ENCODE results near the gene ADCK2.
"Not testable (repeated sequence)": the region's sequence is repeated elsewhere in the genome, so short reads cannot be mapped to it uniquely, and the experiment has no call there.

Gene ADCK2, protein sequence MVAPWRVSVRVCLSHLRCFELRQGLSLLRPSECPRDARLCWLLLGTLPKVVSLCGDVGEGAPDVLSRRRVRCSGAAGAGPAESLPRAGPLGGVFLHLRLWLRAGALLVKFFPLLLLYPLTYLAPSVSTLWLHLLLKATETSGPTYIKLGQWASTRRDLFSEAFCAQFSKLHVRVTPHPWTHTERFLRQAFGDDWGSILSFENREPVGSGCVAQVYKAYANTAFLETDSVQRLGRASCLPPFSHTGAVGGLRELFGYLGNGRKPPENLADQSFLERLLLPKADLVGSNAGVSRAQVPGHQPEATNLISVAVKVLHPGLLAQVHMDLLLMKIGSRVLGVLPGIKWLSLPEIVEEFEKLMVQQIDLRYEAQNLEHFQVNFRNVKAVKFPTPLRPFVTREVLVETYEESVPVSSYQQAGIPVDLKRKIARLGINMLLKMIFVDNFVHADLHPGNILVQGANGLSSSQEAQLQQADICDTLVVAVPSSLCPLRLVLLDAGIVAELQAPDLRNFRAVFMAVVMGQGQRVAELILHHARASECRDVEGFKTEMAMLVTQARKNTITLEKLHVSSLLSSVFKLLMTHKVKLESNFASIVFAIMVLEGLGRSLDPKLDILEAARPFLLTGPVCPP

DNA sequence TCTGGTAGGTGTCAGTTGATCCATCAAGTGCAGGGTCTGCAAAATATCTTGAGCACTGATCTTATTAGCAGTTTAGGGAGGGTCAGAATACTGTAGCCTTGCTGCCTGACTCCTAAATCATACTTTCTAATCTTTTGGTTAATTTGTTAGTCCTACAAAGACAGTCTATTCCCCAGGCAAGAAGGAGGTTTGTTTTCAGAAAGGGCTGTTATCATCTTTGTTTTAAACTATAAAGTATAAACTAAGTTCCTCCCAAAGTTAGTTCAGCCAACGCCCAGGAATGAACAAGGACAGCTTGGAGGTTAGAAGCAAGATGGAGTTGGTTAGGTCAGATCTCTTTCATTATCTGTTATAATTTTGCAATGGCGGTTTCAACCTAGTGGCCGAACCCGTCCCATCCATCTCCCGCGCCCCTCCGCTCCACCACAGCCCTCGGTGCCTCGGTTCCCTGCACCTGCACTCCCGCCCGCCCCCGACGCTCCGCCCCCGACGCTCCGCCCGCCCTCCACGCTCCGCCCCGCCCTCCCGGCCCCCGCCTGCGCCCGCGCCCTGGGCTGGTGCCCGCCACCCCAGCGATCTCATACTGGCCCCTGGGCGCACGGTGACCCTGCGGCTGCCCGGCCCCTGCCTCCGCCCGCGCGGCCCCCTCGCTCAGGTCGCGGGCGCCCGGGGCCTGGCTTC, at the start of gene ADCK2:
TSS of gene ADCK2 (plus strand) at position 564 of the 681 bp plus-strand sequence. CDS start 386 bp downstream, outside the sequence.
- no peak for DNase-seq

DNA sequence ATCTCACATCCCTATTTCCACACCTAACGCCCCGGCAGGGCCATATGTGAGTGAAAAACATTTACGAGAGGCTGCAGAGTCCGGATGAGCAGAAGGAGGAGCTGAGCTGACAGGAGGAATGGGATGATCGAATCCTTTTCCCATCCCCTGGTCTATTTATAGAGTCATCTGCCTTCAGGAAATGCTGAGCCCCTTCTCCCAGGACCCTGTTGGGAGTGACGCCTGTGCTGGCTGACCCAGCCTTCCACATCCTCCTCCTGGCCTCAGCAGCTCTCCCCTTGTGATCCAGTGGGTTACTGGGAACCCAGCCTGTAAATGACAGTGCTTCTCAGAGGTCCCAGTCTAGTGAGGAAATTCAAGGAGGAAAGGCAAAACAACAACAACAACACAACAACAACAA, 48.8 kb upstream of the ADCK2 start:
- DNase-seq, result no peak

DNA sequence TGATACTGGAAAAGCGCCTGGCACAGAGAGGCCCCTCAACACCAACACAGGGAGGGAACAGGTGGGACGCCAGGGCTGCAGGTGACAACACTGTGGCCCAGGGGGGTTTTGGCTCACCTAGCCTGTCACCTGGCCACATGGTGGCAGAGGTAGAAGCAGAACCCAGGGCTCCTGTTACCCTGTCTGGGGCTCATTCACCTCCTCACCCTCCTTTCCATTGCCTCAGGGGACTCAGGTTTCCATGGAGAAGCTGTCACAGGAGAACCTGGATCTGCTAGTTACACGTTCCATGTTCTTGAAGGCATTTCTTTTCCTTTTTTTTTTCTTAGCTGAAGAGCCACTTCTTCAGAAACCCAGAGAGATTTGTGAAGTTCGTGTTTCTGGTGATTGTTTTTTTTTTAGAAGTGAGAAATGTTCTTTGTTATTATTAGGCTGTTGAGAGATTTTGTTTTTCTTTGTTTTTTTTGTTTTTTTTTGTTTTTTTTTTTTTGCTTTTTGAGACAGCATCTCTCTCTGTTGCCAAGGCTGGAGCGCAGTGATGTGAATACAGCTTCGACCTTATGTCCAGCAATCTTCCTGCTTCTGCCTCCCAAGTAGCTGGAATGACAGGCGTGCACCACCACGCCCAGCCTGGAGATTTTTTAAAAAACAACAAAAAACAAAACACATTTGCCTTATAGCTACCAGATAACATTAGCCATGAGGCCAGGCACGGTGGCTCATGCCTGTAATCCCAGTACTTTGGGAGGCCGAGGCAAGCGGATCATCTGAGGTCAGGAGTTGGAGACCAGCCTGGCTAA, 48.2 kb upstream of the ADCK2 start:
- DNase-seq, result no peak

DNA sequence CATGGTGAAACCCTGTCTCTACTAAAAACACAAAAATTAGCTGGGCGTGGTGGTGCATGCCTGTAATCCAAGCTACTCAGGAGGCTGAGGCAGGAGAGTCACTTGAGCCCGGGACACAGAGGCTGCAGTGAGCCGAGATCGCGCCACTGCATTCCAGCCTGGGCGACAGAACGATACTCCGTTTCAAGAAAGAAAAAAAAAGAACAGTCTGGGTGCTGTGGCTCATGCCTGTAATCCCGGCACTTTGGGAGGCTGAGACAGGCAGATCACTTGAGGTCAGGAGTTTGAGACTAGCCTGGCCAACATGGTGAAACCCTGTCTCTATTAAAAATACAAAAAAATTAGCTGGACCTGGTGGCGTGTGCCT, 47.6 kb upstream of the ADCK2 start:
- DNase-seq, result not testable (repeated sequence)

DNA sequence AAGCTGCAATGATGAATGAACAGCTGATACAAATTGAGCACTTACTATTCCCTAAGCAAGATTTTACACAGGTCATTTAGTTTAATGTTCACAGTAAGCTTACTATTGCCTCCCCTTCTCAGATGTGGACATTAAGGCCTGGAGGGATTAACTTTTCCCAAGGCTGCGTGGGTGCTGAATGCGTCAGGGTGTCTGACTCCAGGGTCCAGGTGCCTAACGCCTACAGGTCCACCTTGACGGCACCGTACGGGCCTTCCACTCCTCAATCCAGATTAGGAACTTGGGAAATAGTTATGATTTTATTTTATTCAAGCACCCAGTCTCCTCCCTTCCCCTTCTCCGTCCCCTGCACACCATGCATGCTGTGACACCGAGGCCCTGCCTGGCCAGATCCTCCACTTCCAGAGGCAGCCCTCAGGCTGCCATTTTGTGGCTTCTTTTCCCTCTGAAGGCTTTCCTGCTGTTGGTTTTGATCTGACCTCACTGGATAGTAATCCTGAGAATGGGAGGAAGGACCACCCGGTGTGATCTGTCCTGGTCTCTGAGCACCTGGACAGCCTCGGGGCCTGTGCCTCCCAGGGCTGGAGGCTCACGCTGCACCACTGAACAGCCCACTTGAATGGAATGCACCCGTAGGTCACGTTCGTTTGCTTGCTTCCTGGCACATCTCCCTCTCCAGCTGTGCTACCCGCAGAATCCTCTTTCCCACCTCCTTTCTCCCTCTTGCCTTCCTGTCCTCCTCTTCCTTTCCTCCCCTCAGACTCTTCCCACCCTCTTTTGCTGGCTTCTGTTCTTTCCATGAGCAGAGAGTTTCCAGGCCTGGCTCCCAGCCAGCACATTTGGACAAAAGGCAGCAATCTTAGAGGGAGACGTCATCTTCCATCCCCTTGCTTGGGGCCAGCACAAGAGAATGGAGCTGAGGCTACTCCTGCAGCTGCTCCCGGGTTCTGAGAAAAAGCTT, 46.6 kb upstream of the ADCK2 start:
- no peak for DNase-seq

DNA sequence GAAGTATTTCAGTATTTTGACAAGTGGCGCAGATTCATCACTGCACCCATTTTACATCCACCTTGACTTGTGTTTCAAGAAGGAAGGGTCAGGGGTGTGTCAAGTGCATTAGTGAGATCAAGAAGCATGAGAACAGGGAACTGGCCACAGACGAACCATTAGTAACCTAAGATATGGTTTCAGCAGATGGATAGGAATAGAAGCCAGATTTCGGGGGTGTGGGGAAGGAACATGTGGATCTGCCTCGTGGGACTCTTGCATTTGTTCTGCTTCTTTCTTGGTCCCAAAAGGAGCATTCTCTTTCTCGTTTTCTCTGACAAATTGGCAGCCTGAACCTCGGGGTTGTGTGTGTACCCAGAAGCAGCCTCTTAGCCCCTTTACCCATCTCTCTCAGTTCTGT, 41.7 kb upstream of the ADCK2 start:
- no peak for DNase-seq

DNA sequence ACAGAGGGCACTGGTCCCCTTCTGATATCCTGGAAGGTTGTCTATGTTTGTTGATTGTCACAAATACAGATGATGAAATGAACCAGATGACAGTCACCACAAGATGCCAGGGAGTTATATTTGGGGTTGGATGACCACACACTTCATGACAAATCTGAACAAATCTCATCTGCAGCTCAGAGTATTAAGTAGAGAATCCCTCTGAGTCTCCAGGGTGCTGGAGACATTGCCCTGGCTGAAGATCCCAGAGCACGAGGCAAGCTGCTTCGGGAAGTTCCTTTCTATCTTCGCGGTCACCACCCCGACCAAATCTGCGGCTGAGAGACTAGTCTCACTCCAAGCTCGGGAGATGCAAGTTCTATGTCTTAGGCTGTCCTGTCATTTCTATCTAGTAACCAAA, 41.1 kb upstream of the ADCK2 start:
- DNase-seq, result no peak

DNA sequence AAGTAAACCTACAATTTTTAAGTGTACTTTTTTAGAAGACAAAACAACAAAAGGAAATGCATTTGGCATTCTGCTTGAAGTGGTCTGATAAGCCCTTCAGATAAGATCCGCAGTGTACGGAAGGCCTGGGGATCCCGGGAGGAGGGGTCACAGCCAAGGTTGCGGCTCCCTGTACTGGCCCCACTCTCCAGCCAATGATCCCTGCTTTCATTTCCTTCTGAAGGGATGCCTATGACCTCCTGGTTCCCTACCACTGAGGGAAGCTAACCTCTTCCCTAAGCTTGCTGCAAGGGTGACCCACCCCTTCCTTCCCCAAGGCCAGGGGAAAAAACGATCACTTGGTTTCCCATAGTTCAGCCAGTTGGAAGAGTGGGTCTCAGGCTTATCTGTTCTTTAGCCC, 37.4 kb upstream of the ADCK2 start:
- no peak for DNase-seq

DNA sequence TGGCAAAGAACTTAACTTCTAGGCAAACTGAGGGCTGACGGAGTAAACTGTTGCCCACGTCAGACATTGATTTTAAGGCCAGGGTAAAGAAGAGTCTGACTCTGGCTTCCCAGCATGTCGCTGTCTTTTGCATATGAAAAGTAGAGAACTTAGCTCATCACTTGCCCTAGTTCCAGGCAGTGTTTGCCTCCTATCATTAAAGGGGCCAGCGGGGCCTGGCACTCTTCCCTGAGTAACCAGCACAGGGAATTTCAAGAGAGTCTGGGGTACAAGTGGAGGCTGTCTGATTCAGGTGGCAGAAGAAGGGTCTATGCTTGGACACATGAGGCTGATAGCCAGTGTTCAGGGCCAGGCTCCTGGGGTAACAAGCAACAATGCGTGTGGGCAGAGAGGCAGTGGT, 36.9 kb upstream of the ADCK2 start:
- DNase-seq, result no peak

DNA sequence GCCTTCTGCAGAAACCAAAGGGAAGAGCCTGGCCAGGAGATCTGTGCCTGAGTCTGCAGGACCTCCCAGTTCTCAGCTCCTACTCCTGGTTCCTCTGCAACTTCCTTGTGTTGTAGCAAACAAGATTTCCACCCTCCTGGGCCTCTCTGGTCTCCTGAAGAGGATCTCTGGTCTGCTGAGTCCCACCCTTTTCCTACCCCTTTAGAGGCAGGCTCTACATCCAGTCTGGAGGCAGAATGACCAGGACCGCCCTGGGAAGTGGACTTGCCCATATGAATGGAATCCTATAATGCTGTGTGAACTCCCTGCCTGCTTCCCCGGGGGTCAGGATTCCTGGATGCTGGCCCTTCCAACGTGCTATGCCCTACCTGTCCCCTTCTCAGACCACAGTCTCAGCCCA, 35.3 kb upstream of the ADCK2 start:
- no peak for DNase-seq

DNA sequence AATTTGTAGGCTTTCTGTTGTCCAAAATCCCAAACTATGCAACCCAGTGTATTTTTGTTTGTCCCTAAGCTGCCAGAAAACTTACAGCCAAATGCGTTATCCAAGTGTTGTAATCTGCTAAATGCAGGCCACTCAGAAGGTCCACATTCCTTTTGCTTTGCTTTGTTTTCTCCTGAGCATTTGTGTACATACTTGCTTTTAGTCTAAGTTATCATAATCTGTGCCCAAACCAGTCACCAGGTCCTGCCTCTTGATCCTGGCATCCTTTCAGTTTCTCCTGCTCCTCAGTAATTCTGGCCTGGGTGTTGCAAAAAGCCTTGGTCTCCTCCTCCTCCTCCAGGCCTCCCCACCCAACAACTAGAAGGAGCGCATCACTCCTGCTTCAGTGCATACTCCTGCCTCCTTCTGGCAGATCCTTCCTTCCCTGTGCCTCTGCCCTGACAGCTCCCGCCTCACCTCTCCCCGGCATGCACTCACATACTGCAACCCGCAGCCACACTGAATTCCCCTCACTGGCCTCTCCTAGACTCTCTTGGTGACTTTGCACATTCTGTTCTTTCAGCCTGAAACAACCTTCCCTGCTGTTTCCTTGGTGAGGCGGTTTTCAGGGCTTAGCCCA, 34.5 kb upstream of the ADCK2 start:
- no peak for DNase-seq

DNA sequence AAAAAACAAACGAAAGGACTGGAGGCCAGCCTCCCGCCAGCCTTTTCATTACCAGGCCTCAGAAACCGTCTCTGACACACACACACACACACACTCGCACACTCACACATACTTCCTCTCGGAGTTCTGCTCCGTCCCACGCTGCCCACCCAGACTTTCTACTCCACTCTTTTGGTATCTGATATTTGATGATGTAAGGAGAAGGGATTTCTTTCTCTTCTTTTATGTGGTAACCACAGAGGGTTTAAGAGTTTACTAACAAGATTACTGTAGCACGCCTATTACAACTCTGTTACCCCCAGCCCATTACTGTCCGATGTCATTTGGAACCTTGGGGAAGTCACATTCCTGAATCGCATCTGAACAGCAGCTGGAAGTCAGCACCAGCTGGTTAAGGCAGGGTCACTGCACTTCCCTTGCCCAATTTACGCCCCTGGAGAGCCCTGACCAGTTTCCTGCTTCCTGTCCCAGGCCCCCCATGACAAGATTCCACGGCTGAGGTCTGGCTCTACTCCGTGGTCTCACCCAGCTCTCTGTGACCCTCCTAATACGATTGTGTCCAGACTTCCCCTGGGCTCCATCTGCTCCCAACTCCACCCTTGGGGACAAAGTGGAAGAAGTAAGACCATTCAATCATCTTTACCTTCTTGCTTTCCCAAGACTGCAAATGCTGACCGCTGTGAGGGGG, 33.2 kb upstream of the ADCK2 start:
- DNase-seq, result no peak

DNA sequence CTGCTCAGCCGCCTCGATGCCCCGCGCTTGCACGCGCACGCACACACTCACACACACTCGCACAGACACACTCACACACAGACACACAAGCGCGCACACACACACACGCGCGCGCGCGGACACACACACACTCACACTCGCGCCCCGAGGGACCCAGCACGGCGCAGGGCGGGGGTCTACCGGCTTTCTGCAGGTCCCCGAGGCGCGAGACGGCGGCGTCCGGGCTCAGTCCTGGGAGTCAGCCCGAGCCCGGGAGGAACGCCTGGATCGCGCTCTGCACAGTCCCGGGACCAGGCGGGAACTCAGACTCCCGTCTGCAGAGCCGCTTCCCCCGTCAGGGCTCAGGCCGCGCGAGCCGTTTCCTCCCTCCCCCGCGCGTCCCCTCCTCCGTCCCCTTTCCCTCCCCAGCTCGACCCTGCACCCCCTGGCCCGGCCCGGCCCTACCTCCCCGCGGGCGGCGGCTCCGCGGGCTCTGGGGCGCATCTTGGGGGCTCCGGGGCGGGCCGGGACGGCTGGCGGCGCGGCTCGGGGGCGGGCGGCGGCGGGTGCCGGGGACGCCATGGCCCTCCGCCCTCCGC, 32.6 kb upstream of the ADCK2 start:
- DNase-seq, result no peak

DNA sequence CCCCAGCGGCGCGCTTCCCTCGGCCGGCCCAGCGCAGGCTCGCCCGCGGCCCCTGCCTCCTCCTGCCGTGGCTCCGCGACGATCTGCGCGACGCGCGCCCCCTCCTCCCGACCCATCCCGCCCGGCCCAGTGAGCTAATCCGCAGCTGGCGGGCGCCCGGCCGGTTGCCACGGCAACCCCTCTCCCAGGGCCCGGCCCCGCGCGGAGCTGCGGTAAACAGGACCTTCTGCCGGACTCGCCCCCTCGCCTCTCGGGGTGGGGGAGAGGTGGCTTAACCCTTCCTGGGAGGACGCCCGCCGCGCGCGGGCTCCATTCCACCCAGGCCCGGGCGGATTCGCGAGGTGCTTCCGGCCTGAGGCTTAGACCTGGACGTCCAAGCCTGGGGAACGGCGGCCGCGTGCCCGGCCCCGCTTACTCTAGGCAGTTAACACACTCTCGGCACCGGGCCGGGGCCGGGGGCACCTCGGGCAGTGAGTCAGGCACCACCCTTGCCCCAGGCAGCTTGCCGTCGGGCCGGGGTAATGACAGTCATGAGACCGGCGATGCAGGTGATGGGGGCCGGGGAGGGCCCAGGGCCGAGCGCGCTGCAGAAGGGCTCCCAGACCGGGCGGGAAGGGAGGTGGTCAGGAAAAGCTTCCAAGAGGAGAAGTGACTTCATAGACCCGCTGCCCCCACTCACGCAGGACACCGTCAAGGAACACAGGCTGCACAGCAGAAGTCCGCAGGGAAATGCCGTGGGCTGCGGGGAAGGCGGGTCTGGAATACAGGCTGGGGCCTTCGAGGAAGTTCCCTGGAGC, 31.8 kb upstream of the ADCK2 start, which contains the start of gene DENND2A:
TSS of gene DENND2A (minus strand) at position 87 of the 797 bp plus-strand sequence. CDS start 38,416 bp downstream, outside the sequence.
- peak; percentile 24 for DNase-seq

DNA sequence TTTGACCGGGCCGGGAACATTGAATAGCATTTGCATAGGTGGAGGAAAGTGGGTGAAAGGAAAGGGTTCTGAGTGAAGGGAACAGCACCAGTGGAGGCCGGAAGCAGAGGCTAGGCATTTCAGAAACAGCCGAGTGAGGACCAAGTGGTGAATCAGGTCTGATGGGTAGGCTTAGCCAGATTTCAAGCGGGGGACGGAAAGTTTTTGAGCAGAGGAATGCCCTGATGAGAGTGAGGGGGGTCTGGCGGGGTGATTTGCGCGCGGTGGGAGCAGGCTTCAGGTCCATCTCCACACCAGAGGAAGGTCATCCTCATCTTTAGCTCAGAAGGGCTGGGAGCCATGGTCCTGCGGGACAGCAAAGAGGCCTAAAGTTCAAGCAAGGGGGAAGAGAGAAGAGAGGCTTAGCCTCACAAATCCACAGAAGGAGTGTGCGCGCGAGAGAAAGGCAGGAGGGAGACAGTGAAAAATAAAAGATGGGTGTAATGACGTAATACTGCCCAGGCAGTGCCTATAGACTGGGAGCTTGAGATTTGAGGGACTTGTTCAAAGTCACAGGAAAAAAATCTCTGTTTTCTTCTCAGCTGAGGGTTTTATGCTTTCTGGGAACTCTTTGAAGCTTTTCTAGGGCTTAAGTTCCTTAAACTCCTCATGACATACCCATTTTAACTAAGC, 31.1 kb upstream of the ADCK2 start:
- no peak for DNase-seq

DNA sequence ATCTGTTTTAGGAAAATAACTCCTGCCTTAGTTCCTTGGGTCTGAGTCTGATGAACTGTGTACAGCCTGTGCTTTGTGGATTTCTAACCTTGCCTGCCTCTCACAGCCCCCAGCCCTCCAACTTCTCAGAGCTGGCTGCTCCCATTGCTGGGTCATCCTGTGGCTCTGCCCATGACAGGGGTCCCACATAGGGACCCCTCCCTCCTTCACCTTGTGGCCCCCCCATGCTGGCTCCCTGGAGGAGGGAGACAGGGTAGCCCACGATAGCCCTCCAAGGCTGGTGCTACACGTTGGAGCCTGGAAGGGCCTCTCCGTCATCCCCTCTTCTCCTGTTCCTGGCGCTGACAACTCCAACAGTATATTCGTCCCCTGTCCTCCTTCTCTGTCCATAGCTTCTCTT, 29.3 kb upstream of the ADCK2 start:
- no peak for DNase-seq

DNA sequence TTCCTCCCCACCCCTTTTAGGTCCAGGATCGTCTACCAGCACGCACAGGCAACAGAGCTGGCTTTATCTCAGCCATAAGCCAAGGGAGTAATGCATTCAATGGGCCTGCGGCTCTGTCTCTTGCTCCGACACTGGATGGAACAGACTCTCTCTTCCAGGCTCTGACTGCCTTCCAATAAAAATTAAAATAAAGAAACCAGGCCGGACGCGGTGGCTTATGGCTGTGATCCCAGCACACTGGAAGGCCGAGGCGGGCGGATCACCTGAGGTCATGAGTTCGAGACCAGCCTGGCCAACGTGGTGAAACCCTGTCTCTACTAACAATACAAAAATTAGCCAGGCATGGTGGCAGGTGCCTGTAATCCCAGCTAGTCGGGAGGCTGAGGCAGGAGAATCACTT, 28.0 kb upstream of the ADCK2 start:
- not testable (repeated sequence) for DNase-seq

DNA sequence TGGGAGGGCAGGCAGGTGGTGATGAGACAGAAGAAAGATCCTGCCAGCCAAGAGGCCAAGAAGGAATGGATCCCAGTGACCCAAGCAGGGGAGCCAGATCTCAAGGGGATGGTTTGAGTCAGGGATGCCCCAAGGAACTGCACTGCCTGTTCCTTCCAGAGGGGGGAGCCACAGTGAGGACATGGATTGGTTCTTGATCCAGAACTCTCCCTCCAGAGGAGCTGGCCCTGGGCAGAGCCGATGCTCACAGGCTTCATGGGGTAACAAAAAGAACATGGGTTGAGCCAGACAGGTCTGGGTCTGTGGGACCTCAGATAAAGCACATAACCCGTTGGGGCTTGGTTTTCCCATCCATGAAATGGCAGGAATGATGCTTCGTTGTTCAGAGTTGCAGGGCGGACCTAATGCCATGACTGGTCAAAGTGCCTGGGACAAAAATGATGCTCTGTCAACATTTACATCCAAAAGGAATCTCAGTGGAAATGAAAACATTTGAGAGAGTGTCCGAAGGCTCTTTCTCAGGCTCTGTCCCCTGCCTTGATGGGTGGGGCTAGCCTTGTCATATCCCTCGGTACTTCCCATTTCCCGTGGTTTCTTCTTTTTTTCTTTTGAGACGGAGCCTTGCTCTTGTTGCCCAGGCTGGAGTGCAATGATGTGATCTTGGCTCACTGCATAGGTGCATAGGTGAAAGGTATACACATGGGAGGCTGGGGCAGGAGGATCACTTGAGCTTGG, 27.4 kb upstream of the ADCK2 start:
- DNase-seq, result no peak

Data from NCI-H524 treated with DMSO at 0.1 percent for 48 hours (cell line).